Coronary artery (tissue), 2 donors: ENCODE measurements around the gene MACROD1.

Experiments
- DNase-seq: peaks from one replicate; pipeline ENCODE4 v3.0.0-alpha.2; 2017; ENCODE audit warnings: low spot score
- H3K27ac ChIP-seq, 2 donors: fragments of 200-600 bp; sonication (generic); one replicate each; pipeline ENCODE4 v1.5.1; 2016 to 2019
- H3K4me3 ChIP-seq: fragments of 200-600 bp; sonication (generic); 2 replicates; pipeline ENCODE4 v1.5.1; 2016; ENCODE audit warnings: mild to moderate bottlenecking, moderate library complexity
- TF ChIP-seq, protein P1 (sequence below): fragments of 200-600 bp; sonication (generic); IDR thresholded peaks from one replicate; pipeline ENCODE4 v1.5.1; 2019; ENCODE audit warnings: antibody characterized with exemption

The MACROD1 gene

DNA sequence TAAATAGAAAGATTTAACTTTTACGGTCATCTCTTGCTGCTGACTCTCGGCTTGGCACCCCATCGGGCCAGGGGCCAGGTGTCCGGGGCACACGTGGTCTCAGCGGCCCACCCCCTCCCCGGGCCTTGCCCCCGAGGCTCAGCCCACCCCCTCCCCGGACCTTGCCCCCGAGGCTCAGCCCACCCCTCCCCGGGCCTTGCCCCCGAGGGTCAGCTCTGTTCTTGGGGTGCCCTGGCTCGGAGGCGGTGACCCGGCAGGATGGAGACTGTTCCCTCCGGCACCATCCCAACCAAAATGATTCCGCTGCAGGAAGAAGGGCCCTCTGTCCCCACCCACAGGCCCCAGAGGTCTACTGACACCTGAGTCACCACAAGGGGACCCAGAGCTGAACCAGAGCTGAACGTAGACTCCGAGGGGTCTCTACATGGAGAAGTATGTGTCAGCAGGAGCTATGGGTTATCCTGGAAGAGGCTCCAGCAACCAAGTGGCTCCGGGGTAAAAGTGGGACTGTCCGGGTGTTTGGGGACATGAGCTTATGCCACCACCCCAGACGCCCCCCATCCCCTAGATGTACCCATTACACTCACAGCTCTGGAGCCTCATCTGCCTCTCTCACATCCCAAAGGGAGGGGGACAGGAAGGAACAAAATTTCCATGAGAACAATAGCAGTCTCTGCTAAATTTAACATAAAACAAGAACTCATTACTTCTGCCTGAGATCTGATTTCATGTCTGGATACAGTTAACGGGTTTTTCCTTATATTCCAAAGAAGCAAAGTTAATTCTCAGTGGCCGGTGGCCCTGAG, 38.4 kb downstream of the MACROD1 start:
- Histone ChIP-seq H3K4me3 (no peak overlapping the region), H3K27ac (no peak overlapping the region)
- TF ChIP-seq, protein P1, sequence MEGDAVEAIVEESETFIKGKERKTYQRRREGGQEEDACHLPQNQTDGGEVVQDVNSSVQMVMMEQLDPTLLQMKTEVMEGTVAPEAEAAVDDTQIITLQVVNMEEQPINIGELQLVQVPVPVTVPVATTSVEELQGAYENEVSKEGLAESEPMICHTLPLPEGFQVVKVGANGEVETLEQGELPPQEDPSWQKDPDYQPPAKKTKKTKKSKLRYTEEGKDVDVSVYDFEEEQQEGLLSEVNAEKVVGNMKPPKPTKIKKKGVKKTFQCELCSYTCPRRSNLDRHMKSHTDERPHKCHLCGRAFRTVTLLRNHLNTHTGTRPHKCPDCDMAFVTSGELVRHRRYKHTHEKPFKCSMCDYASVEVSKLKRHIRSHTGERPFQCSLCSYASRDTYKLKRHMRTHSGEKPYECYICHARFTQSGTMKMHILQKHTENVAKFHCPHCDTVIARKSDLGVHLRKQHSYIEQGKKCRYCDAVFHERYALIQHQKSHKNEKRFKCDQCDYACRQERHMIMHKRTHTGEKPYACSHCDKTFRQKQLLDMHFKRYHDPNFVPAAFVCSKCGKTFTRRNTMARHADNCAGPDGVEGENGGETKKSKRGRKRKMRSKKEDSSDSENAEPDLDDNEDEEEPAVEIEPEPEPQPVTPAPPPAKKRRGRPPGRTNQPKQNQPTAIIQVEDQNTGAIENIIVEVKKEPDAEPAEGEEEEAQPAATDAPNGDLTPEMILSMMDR: no peak
- no peak for DNase-seq

DNA sequence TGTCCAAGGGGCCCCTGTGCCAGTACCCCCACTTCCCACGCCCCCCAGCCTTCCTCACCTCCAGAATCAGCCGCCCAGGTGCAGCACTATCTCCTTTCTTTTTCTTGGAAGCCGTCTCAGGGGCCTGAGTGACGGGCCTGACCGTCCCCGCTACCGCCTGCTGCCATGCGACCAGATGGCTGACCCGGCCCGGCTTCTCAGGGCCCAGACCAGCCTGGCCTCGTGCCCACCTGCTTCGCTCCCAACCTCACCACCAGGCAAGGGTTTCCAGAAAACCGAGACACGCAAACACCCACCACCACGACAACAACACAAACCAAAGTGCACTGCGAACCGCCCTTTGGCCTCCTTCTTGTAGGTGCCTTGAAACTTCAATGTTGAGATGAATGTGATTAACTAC, 39.1 kb downstream of the MACROD1 start:
- Histone ChIP-seq H3K4me3 (no peak overlapping the region), H3K27ac (no peak overlapping the region)
- TF ChIP-seq, protein P1: no peak
- DNase-seq: no peak

DNA sequence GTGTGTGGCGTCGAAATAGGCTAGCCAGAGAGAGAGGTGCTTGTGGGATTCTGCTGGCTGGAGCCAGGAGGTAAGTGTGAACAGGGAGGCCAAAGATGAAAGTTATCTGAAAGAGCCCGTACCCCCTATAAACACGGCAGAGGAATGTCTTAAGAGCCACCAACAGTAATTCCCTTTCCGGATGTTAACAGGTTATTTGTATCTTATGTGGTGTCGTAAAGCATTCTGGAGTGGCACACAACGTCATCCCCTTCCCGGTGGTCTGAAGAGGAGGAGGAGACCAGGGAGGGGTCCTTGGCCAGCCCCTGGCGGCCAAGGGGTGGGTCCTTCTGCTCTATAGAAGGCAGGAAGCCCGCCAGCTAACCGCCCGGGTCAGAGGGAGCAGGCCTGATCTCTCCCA, 39.5 kb downstream of the MACROD1 start:
- no peak overlapping the region for H3K27ac ChIP-seq
- no peak overlapping the region for H3K4me3 ChIP-seq
- DNase-seq: no peak
- TF ChIP-seq, protein P1: no peak

DNA sequence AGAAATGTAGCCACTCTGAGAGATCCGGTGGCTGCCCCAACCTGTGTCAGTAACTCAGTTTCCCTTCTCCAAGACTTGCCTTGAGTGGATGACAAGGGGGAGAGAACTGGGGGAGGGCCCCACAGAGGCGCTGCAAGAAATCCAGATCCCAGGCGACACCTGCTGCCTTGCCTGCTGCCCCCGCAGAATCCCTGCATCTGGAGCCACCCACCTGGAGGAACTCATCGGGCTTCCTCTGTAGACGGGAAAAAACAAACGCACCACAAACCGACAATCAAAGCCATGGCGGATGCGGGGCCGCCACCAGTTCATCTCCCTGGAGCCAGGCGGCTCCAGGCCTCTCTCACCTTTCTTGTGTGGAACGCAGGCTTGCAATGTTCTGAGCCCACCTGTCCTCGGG, 40.2 kb downstream of the MACROD1 start:
- H3K27ac ChIP-seq: no peak overlapping the region
- DNase-seq: no peak
- TF ChIP-seq, protein P1: no peak
- H3K4me3 ChIP-seq: no peak overlapping the region

DNA sequence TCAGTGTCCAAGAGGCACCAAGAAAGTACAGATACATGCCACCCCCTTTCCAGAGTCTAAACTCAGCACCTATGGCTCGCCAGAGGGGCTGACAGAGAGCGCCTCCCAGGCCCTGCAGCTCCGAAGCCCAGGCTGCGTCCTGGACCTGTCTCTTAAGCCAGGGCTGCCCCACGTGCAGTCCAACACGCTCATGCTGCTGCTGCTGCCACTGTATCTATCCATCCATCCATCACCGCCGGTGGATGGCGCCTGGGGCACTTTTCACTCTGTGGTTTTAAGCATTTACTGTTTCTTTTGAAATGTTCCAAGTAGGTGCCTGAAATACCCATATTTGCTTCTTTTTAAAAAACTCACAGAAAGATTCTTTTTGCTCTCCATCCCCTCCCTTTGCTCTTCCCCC, 41.8 kb downstream of the MACROD1 start:
- no peak for DNase-seq
- Histone ChIP-seq H3K27ac (no peak overlapping the region), H3K4me3 (no peak overlapping the region)
- TF ChIP-seq, protein P1: no peak

DNA sequence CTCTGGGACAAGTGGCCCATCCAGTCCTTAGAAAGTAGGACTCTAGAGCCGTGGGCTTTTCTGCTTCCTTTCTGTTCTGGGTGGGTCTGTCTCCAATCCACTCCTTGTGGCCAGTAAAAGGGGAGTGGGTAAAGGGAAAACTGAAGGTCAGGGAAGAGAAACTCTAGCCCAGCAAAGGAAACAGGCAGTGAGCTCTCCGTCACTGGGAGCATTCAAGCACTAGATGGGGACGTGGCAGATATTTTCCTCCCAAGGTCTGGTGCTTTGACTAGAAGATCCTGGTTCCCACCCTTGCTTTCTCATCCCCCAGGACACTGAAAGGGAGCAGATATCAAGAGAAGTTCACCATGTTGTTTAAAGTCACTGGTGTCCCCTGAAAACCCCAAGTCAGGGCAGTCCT, 42.2 kb downstream of the MACROD1 start:
- no peak overlapping the region for H3K4me3 ChIP-seq
- H3K27ac ChIP-seq: no peak overlapping the region
- no peak for DNase-seq
- TF ChIP-seq, protein P1: no peak
